ENCODE data around the gene PIN4.

The PIN4 gene

DNA sequence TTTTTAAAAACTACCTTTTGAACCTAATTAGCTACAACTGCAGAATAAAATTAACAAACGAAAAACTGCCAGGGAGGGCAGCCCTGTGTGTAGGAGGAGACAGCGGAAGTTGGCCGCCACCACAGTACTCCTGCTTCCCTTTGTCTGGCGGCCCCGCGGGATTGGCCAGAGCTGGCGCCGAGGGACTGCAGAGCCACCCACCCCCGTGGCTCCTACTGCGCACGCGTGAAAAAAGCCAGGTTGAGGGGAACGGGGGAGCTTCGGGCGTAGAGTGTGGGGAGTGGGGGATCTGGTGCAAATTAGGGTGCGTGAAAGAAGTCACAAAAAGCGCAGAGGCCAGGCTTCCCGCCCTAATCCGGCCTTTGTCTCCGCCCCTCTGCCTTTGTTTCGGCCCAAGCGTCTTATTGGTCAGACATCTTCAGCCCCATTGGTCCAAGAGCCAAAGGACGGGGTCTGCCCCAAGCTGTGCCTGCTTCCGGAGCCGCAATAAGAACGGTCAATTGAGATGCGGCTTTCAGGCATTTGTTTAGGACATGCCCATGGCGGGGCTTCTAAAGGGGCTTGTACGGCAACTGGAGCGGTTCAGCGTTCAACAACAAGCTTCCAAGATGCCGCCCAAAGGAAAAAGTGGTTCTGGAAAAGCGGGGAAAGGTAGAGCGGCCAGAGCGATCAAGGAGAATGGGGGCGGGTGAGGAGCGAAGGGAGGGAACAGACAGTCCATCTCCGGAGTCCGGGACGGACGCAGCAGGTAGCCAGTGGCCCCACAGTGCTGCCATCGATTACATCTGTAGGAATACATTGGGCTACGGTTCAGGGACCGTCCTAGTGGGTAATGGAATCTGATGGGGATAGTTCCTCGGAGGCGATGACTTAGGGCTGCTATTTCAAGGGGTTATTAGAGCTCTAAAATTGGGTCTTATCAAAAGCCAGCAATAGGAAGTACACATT is at the start of gene PIN4:
Gene PIN4, plus strand, starts transcription at position 580 of the 948 bp plus-strand sequence. Its CDS starts 29 bp downstream, at position 609.
- DNase-seq (ENCODE audit: low spot score in 2 of 2) = peak; percentile 99
- peaks cover 8% of the 10 kb centered on the region for H3K36me3 ChIP-seq (replicated peaks)
- H3K4me1 ChIP-seq = peaks cover 10% of the 10 kb centered on the region
- no peaks in the 10 kb centered on the region for H3K9me3 ChIP-seq
- no peaks in the 10 kb centered on the region for H3K27me3 ChIP-seq (ENCODE audit: low read depth)
- H3K4me3 ChIP-seq = peak within 1 kb of the TSS; percentile 80
- in situ Hi-C loops (cut with MboI; ENCODE audit: low sequenced_read_pairs) = no loop called here

DNA sequence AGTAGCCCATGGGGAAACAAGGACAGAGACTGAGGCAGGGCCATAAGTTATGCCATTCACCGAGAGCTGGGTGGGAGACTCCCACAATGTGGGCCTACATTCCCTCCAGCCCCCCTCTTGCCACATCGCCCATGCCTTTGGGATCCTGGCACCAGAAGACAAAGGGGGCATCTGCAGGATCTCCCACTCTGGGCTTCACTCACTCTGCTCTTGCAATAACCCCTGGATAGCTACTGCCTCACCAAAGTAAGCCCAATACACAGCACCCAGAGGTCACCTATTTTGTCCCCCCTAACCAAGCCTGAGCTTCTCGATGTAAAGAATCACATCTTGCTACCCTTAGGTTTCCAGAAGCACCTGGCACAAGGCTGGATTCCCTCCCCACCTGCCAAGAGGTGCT is 49.1 kb upstream of the PIN4 start:
- Histone ChIP-seq H3K27me3 (ENCODE audit: low read depth) (no peaks in the 10 kb centered on the region), H3K4me1 (peaks cover 2% of the 10 kb centered on the region), H3K36me3 (replicated peaks) (no peaks in the 10 kb centered on the region), H3K4me3 (no peak overlapping the region), H3K9me3 (no peaks in the 10 kb centered on the region)
- in situ Hi-C loops (cut with MboI; ENCODE audit: low sequenced_read_pairs) = no loop called here
- no peak for DNase-seq (ENCODE audit: low spot score in 2 of 2)

DNA sequence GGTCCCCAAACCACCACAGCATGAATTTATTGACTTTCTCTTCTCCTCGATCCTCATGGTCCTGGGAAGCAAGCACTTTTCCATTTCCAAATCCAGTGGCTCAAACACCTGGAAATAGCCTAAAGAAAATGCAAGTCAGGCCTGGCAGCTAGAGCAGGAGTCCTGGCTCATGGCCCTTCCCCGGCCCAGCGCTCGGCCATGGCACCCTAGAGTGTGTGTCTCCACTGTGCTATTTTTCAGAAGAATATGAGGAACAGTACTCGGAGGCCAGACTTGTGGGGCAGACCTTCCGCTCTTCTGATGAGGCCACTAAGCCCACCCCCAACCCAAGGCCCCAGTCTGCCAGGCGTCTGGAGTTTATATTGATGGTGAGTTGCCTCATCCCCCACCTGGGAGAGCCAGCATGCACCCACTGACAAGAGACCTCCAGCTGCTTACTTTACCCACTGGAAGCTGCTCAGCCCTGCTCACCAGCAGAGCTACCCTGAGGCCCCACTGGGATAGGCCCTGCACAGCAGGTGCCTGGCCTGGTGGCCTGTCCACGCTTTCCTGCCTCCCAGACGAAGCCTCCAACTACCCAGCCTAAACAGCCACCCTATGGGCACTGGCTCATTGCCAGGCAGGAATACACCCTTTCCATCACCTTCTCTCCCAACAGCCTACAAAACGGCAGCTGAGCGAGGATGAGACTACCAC is 47.6 kb upstream of the PIN4 start:
- Histone ChIP-seq H3K36me3 (replicated peaks) (no peaks in the 10 kb centered on the region), H3K27me3 (ENCODE audit: low read depth) (no peaks in the 10 kb centered on the region), H3K4me3 (no peak overlapping the region), H3K9me3 (no peaks in the 10 kb centered on the region), H3K4me1 (peaks cover 2% of the 10 kb centered on the region)
- DNase-seq (ENCODE audit: low spot score in 2 of 2) = no peak
- in situ Hi-C loops (cut with MboI; ENCODE audit: low sequenced_read_pairs) = no loop called here

DNA sequence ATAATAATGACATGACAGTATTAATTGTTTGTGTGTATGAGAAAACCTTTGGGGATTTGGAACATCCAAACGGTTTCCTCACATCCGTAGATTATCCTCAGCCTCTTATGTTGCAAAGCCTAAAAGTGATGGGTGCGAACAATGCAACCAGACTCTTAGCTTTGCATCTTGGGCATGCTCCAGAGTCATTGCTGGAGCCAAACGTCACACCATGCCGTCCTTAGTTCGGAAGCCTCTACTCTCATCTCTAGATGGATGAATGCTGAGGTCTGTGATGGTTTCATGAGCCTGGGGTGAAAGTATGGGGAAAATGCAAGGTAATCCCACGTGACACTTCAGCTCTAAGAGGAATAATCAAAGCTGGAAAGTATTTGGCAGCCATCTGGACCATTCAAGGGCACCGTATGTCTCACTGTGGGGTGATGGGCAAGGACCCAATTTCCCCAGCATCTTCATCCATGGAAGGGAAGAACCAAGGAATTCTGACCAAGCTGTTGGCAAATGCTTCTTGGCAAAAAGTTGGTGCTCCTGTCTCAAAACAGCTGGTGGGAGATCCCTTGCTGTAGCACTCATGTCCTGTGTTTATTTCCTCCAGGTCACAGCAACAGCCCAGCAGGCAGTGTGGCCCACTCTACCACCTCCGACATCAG is 43.6 kb upstream of the PIN4 start:
- Histone ChIP-seq H3K4me3 (no peak overlapping the region), H3K9me3 (no peaks in the 10 kb centered on the region), H3K4me1 (no peaks in the 10 kb centered on the region), H3K27me3 (ENCODE audit: low read depth) (no peaks in the 10 kb centered on the region), H3K36me3 (replicated peaks) (no peaks in the 10 kb centered on the region)
- in situ Hi-C loops (cut with MboI; ENCODE audit: low sequenced_read_pairs) = no loop called here
- DNase-seq (ENCODE audit: low spot score in 2 of 2) = no peak

DNA sequence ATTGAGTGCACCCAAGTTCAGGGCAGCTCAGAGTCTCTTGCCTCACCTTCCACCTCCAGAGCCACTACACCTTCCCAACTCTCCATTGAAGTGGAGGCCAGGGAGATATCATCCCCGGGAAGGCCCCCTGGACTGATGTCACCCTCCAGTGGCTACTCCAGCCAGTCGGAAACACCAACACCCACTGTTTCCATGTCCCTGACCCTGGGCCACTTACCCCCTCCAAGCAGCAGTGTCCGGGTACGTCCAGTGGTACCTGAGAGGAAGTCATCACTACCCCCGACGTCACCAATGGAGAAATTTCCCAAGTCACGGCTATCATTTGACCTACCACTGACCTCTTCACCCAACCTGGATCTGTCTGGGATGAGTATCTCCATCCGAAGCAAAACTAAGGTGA is 42.0 kb upstream of the PIN4 start:
- Histone ChIP-seq H3K4me1 (no peaks in the 10 kb centered on the region), H3K27me3 (ENCODE audit: low read depth) (no peaks in the 10 kb centered on the region), H3K36me3 (replicated peaks) (no peaks in the 10 kb centered on the region), H3K9me3 (no peaks in the 10 kb centered on the region), H3K4me3 (no peak overlapping the region)
- no peak for DNase-seq (ENCODE audit: low spot score in 2 of 2)
- in situ Hi-C loops (cut with MboI; ENCODE audit: low sequenced_read_pairs) = no loop called here

DNA sequence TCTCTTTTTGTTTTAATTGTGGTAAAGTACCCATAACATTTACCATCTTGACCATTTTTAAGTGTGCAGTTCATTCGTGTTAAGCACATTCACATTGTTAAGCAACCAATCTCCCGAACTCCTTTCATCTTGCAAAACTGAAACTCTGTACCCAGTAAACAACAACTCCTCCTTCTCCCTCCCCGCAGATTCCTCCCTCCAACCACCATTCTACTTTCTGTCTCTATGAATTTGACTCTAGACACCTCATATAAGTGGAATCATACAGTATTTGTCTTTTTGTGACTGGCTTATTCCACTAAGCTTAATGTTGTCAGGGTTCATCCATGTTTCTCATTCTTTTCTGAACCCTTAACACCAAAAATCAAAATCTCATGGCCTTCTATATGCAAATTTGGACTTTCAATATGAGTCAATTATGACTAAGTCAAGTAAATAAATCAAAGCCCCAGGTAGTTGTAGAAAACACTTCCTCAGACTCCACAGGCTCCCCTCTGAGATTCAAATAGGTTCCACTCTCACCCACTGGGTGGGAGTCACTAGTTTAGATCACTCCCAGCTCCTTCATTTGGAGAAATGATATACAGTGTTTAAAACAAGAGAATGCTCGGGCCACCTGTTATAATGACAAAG is 40.1 kb upstream of the PIN4 start:
- DNase-seq (ENCODE audit: low spot score in 2 of 2) = no peak
- Histone ChIP-seq H3K4me3 (no peak overlapping the region), H3K36me3 (replicated peaks) (no peaks in the 10 kb centered on the region), H3K27me3 (ENCODE audit: low read depth) (no peaks in the 10 kb centered on the region), H3K4me1 (no peaks in the 10 kb centered on the region), H3K9me3 (no peaks in the 10 kb centered on the region)
- in situ Hi-C loops (cut with MboI; ENCODE audit: low sequenced_read_pairs) = no loop called here

DNA sequence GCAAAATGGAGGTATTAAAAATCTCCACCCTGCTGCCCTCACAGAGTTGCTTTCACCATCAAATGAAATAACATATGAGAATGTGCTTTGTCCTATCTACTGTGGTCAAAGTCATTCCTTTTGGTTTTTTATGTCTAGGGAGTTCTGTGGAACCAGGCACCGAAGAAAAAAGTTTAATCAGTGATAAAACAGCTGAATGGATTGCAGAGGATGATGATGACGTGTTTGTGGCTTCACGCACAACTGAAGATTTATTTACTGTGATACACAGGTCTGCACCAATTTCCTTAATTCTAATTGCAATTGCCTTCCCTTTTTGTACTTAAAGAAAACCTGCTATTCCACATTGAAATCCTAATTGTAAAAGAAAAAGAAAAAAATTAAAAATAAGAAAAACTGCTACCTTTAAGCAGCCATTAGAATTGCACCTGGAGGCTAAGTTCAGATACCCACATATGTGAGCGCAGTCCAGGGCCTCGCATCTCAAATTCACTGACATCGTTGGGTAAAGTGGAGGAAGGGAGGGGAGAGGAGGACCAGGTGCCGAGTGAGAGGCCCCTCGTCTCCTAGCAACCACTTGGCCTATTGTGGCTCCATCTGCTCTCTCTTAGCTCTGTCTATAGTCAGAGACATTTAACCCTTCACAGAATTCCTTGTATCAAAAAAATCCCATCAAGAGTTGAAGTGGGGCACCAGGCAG is 39.3 kb upstream of the PIN4 start:
- peak in 1 of 2 experiments; percentile 23 for DNase-seq (ENCODE audit: low spot score in 2 of 2)
- no peaks in the 10 kb centered on the region for H3K36me3 ChIP-seq (replicated peaks)
- no peaks in the 10 kb centered on the region for H3K27me3 ChIP-seq (ENCODE audit: low read depth)
- no peak overlapping the region for H3K4me3 ChIP-seq
- in situ Hi-C loops (cut with MboI; ENCODE audit: low sequenced_read_pairs) = no loop called here
- H3K4me1 ChIP-seq = no peaks in the 10 kb centered on the region
- H3K9me3 ChIP-seq = no peaks in the 10 kb centered on the region

DNA sequence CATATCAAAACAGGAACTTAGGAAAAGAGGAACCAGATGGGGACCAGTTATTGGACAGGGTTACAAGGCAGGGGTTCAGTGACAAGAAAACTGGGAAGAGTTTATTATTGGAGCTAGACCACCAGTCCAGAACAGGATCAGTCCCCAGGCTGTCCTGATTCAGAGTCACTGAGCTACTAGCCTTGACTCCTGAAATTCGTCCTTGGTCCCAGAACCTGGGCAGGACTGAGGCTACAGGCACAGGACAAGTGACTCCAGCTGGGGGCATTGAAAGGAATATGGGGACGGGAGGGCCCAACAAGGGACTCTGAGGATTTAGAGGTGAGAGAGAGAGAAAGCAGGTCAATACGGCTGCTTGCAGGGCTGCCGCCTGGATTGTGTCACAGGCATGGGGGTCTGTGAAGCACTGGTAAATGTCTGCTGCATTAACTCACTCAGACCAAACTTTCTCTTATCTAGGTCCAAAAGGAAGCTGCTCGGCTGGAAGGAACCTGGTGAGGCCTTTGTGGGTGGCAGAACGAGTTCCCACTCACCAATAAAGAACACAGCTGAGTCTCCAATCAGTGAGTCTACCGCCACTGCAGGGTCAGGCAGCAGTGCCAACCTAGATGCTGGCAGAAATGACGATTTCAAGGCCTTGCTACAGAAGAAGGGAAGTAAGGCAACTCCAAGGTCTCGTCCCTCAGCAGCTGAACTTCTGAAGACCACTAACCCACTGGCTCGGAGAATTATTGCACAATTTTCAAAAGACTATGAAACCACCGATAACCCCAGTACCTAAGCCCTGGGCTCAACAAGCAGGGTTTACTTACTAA is 38.6 kb upstream of the PIN4 start:
- no peaks in the 10 kb centered on the region for H3K36me3 ChIP-seq (replicated peaks)
- no peaks in the 10 kb centered on the region for H3K9me3 ChIP-seq
- H3K4me1 ChIP-seq = no peaks in the 10 kb centered on the region
- in situ Hi-C loops (cut with MboI; ENCODE audit: low sequenced_read_pairs) = no loop called here
- no peak overlapping the region for H3K4me3 ChIP-seq
- DNase-seq (ENCODE audit: low spot score in 2 of 2) = no peak
- H3K27me3 ChIP-seq (ENCODE audit: low read depth) = no peaks in the 10 kb centered on the region

DNA sequence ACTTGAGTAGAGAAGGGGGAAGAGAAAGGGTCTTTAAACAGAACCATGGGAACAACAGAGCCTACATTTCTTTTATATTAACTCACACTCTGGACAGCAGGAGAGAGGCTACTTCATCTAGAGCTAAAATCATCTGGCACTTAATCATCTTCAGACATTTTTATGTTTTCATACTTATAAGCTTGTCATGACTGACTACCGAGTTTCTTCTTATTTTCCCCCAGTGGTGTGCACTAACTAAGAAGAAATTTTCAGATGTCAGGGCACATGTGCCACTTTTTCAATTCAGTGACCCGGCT is 38.0 kb upstream of the PIN4 start:
- Histone ChIP-seq H3K27me3 (ENCODE audit: low read depth) (no peaks in the 10 kb centered on the region), H3K4me1 (no peaks in the 10 kb centered on the region), H3K36me3 (replicated peaks) (no peaks in the 10 kb centered on the region), H3K4me3 (no peak overlapping the region), H3K9me3 (no peaks in the 10 kb centered on the region)
- in situ Hi-C loops (cut with MboI; ENCODE audit: low sequenced_read_pairs) = no loop called here
- DNase-seq (ENCODE audit: low spot score in 2 of 2) = no peak

DNA sequence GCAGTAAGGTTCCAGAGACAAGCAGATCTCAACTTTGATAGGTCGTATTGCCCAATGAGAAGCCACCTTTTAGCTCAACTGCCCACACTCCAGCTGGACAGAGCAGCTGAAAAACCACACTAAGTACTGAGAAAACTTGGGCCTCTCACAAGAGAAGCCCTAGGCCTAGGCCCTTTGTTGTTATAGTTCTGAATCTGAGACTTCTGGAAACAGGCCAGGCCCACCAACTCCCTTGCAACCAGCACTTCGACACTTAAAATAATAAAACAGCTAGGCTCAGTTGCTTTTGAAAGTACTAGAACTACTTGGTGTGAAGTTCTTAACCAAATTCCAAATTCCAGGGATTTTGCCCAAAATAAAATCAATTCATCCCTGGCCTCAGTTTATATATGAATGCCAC is 36.4 kb upstream of the PIN4 start:
- Histone ChIP-seq H3K4me3 (no peak overlapping the region), H3K4me1 (no peaks in the 10 kb centered on the region), H3K9me3 (no peaks in the 10 kb centered on the region), H3K27me3 (ENCODE audit: low read depth) (no peaks in the 10 kb centered on the region), H3K36me3 (replicated peaks) (no peaks in the 10 kb centered on the region)
- DNase-seq (ENCODE audit: low spot score in 2 of 2) = no peak
- in situ Hi-C loops (cut with MboI; ENCODE audit: low sequenced_read_pairs) = no loop called here

DNA sequence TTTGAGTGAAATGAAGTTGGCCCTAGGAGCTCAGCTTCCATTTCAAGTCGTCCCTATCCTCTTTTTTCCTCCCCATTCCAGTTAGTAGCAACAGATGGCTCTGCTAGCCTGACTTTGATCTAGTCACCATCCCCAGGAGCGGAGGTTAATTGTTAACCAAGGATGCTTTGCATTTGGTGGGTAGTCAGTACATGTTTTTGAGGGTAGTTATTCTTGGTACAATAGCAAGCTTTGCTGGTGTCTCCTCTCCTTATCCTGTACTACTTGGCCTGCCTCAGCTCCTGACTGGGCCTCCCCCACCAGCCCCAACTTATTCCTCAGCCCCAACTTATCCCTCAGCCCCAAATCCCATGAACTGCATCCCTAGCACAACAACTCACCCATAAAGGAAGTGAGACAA is 35.0 kb upstream of the PIN4 start:
- H3K36me3 ChIP-seq (replicated peaks) = no peaks in the 10 kb centered on the region
- H3K9me3 ChIP-seq = no peaks in the 10 kb centered on the region
- in situ Hi-C loops (cut with MboI; ENCODE audit: low sequenced_read_pairs) = no loop called here
- no peaks in the 10 kb centered on the region for H3K4me1 ChIP-seq
- no peaks in the 10 kb centered on the region for H3K27me3 ChIP-seq (ENCODE audit: low read depth)
- H3K4me3 ChIP-seq = no peak overlapping the region
- no peak for DNase-seq (ENCODE audit: low spot score in 2 of 2)

DNA sequence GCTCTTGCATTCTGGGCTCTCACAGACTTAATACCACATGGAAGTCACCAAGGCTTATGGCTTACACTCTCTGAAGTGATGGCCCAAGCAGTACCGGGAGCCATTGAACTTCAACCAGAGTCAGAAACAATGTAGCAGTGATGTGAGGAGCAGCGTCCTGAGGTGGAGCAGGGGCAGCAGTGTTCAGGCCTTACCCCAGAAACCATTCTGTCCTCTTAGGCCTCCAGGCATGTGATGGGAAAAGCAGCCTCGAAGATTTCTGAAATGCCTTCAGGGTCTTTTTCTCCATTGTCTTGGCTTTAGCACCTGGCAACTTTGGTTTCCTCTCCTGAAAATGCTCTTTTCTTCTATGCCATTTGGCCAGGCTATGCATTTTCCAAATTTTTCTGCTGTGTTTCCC is 22.8 kb upstream of the PIN4 start:
- in situ Hi-C loops (cut with MboI; ENCODE audit: low sequenced_read_pairs) = no loop called here
- no peak for DNase-seq (ENCODE audit: low spot score in 2 of 2)
- Histone ChIP-seq H3K4me1 (no peaks in the 10 kb centered on the region), H3K27me3 (ENCODE audit: low read depth) (no peaks in the 10 kb centered on the region), H3K9me3 (no peaks in the 10 kb centered on the region; the same call in 1 of the 2 replicates), H3K36me3 (replicated peaks) (no peaks in the 10 kb centered on the region), H3K4me3 (no peak overlapping the region)

DNA sequence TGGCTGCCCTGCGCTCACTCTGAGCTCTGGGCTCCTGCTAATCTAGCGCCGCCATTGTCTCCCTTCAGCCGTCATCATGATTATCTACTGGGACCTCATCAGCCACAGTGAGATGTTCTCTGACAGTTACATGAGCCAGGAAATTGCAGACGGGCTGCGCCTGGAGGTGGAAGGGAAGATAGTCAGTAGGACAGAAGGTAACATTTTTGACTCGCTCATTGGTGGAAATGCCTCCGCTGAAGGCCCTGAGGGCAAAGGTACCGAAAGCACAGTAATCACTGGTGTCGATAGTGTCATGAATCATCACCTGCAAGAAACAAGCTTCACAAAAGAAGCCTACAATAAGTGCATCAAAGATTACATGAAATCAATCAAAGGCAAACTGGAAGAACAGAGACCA is 21.8 kb upstream of the PIN4 start:
- in situ Hi-C loops (cut with MboI; ENCODE audit: low sequenced_read_pairs) = no loop called here
- H3K4me1 ChIP-seq = no peaks in the 10 kb centered on the region
- H3K4me3 ChIP-seq = no peak overlapping the region
- no peaks in the 10 kb centered on the region for H3K36me3 ChIP-seq (replicated peaks)
- no peaks in the 10 kb centered on the region for H3K27me3 ChIP-seq (ENCODE audit: low read depth)
- DNase-seq (ENCODE audit: low spot score in 2 of 2) = no peak
- no peaks in the 10 kb centered on the region; the same call in 1 of the 2 replicates for H3K9me3 ChIP-seq

Data from HAP-1 (cell line).